Fibroblast of lung (primary cell): ENCODE measurements around the gene GPR180. TPM values are rescaled to one million over a fixed set of nuclear protein-coding genes. Genes with fewer than 3 reads are reported as not detected.
A peak's percentile ranks its signal among the peaks of the same experiment; 100 is the strongest.

Experiments
- DNase-seq, 2 donors: peaks; one replicate each; pipeline versions ENCODE4 v3.0.0 to v3.0.0-alpha.2; 2010; ENCODE audit warnings: low read depth in 2 of 2
- H2AFZ ChIP-seq: 2 replicates; pipeline ENCODE4 v1.5.1; 2012; ENCODE audit warnings: low read length, control low read depth, inconsistent platforms
- H3K27ac ChIP-seq: 2 replicates; pipeline ENCODE4 v1.5.1; 2011; ENCODE audit warnings: low read length, control low read depth; ENCODE audit not compliant: insufficient read depth
- H3K27me3 ChIP-seq: 2 replicates; pipeline ENCODE4 v1.5.1; 2011; ENCODE audit warnings: mild to moderate bottlenecking, low read length; ENCODE audit not compliant: control insufficient read depth, insufficient read depth
- H3K36me3 ChIP-seq: 2 replicates; pipeline ENCODE4 v1.5.1; 2011; ENCODE audit warnings: low read length; ENCODE audit not compliant: control insufficient read depth, insufficient read depth
- H3K4me1 ChIP-seq: 2 replicates; pipeline ENCODE4 v1.5.1; 2011; ENCODE audit warnings: low read length; ENCODE audit not compliant: control insufficient read depth, insufficient read depth; ENCODE audit errors: extremely low read depth
- H3K4me2 ChIP-seq: 2 replicates; pipeline ENCODE4 v1.5.1; 2011; ENCODE audit warnings: low read length, control low read depth; ENCODE audit not compliant: insufficient read depth; ENCODE audit errors: extremely low read depth
- H3K4me3 ChIP-seq, 4 experiments: fragments of 200-600 bp in 1 of 4; sonication (generic) in 1 of 4; replicated peaks in 1 of 4; 2 replicates each; pipeline ENCODE4 v1.5.1; 2011 to 2016; ENCODE audit warnings: low read length in 4 of 4, low read depth in 3 of 4, mild to moderate bottlenecking in 3 of 4, control low read depth in 2 of 4, inconsistent platforms in 1 of 4, mixed read lengths in 1 of 4; ENCODE audit not compliant: insufficient read depth in 1 of 4; ENCODE audit errors: control extremely low read depth in 1 of 4
- H3K79me2 ChIP-seq: 2 replicates; pipeline ENCODE4 v1.5.1; 2012; ENCODE audit warnings: mild to moderate bottlenecking, low read length, inconsistent platforms; ENCODE audit not compliant: control insufficient read depth, insufficient read depth
- H3K9ac ChIP-seq: 2 replicates; pipeline ENCODE4 v1.5.1; 2011; ENCODE audit warnings: mild to moderate bottlenecking, low read length, control low read depth; ENCODE audit not compliant: insufficient read depth
- H3K9me3 ChIP-seq: 2 replicates; pipeline ENCODE4 v1.5.1; 2012; ENCODE audit warnings: low read depth, low read length; ENCODE audit not compliant: control insufficient read depth, insufficient read depth
- H4K20me1 ChIP-seq: 2 replicates; pipeline ENCODE4 v1.5.1; 2011; ENCODE audit warnings: low read length; ENCODE audit not compliant: control insufficient read depth, insufficient read depth; ENCODE audit errors: extremely low read depth
- EZH2 ChIP-seq: IDR thresholded peaks from 2 replicates; pipeline ENCODE4 v1.5.1; 2012; ENCODE audit warnings: low read length, control low read depth, mild to moderate bottlenecking; ENCODE audit errors: missing control alignments
- polyA plus RNA-seq, 2 donors: library from polyadenylated mRNA; depleted of rRNA in 1 of 2; stranded (reverse) in 1 of 2; unstranded in 1 of 2; fragments of >200 nt; gene quantifications; 2 replicates each; pipeline ENCODE4 v1.2.1, GENCODE V29; 2011 to 2012; ENCODE audit warnings: missing spikeins in 1 of 2
- total RNA-seq: library from RNA; depleted of rRNA; stranded (reverse); fragments of >200 nt; gene quantifications from 2 replicates; pipeline ENCODE4 v1.2.1, GENCODE V29; 2014
- TF ChIP-seq, protein P1 (sequence below), 2 donors: IDR thresholded peaks in 1 of 2; conservative IDR thresholded peaks in 1 of 2; 1 replicate in 1 of 2; 2 replicates in 1 of 2; pipeline ENCODE4 v1.5.1; 2011 to 2012; ENCODE audit warnings: low read length in 2 of 2, control low read depth in 1 of 2, inconsistent platforms in 1 of 2, low read depth in 1 of 2, mild to moderate bottlenecking in 1 of 2

Gene GPR180
- total and polyA plus RNA-seq, 2 donors (not counting 1 experiment from before 2014, with no cell fraction given): 9.0 to 12.1 TPM

DNA sequence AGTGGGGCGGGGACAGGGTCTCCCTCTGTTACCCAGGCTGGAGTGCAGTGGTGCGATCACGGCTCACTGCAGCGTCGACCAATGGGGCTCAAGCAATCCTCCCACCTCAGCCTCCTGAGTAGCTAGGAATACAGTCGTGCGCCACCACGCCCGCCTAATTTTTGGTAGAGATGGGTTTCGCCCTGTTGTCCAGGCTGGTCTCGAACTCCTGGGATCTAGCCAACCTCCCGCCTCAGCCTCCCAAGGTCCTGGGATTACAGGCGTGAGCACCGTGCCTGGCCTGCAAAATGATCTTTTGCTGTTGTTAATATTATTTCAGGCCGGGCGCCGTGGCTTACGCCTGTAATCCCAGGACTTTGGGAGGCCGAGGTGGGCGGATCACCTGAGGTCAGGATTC lies 5.1 kb upstream of the GPR180 start:
- peaks cover 15% of the 10 kb centered on the region for H3K79me2 ChIP-seq
- H3K4me2 ChIP-seq: peak overlapping the region; percentile 96
- no peaks in the 10 kb centered on the region for H3K9me3 ChIP-seq
- no peaks in the 10 kb centered on the region for H3K36me3 ChIP-seq
- H3K4me1 ChIP-seq: peaks cover 7% of the 10 kb centered on the region
- H2AFZ ChIP-seq: peak overlapping the region; percentile 95
- H3K9ac ChIP-seq: no peak overlapping the region
- DNase-seq: no peak
- no peaks in the 10 kb centered on the region for H3K27me3 ChIP-seq
- no peak for TF ChIP-seq EZH2
- TF ChIP-seq, protein P1, sequence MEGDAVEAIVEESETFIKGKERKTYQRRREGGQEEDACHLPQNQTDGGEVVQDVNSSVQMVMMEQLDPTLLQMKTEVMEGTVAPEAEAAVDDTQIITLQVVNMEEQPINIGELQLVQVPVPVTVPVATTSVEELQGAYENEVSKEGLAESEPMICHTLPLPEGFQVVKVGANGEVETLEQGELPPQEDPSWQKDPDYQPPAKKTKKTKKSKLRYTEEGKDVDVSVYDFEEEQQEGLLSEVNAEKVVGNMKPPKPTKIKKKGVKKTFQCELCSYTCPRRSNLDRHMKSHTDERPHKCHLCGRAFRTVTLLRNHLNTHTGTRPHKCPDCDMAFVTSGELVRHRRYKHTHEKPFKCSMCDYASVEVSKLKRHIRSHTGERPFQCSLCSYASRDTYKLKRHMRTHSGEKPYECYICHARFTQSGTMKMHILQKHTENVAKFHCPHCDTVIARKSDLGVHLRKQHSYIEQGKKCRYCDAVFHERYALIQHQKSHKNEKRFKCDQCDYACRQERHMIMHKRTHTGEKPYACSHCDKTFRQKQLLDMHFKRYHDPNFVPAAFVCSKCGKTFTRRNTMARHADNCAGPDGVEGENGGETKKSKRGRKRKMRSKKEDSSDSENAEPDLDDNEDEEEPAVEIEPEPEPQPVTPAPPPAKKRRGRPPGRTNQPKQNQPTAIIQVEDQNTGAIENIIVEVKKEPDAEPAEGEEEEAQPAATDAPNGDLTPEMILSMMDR (conservative IDR thresholded peaks at IDR 0.05 in 1 of 2, IDR thresholded peaks at IDR 0.05 in 1 of 2; ENCODE audit: low read depth in 1 of 2, low read length in 2 of 2): no peak
- peak overlapping the region; percentile 78 to 99 (median 82) for H3K4me3 ChIP-seq
- H4K20me1 ChIP-seq: no peaks in the 10 kb centered on the region
- no peak overlapping the region for H3K27ac ChIP-seq

DNA sequence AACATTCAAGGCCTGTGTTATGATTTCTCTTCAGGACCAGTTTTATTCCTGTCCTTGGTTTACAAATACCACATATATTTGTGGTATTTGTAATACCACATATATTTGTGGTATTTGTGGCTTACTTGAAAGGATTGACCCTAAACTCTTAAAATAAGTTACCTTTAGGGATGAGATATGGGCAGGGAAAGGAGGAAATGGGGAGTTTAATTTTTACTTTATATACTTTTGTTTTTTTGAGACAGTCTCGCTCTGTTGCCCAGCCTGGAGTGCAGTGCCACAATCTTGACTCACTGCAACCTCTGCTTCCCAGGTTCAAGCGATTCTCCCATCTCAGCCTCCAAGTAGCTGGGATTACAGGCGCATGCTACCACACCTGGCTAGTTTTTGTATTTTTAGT lies 3.4 kb upstream of the GPR180 start:
- TF ChIP-seq, protein P1 (conservative IDR thresholded peaks at IDR 0.05 in 1 of 2, IDR thresholded peaks at IDR 0.05 in 1 of 2; ENCODE audit: low read depth in 1 of 2, low read length in 2 of 2): no peak
- TF ChIP-seq EZH2: no peak
- peak in 1 of 2 donors; percentile 28 for DNase-seq
- Histone ChIP-seq H2AFZ (no peak overlapping the region), H3K9me3 (no peaks in the 10 kb centered on the region), H3K4me3 (no peak overlapping the region), H3K27me3 (no peaks in the 10 kb centered on the region), H3K27ac (no peak overlapping the region), H3K79me2 (peaks cover 28% of the 10 kb centered on the region), H3K9ac (no peak overlapping the region), H3K4me2 (no peak overlapping the region), H4K20me1 (no peaks in the 10 kb centered on the region), H3K36me3 (no peaks in the 10 kb centered on the region), H3K4me1 (peaks cover 7% of the 10 kb centered on the region)

DNA sequence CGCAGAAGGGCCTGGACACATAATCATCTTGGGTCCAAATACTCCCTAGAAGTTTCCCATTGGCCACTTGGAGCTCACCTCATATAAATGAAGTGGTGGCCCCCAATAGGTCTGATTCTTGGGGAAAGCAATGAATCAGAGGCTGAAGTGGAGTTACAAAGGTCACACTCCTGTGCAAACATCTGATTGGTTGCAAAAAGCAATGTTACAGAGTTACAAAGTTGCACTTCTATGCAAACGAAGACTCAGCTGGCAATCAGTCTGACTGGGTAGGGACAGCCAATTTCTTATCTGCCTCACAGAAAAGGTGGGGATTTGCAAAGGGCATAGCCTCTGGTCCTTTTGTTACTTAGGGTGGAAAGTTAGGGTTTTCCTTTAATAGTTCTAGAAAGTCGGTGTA lies 1.8 kb upstream of the GPR180 start:
- Histone ChIP-seq H3K9ac (no peak overlapping the region), H4K20me1 (no peaks in the 10 kb centered on the region), H3K4me2 (no peak overlapping the region), H2AFZ (no peak overlapping the region), H3K27ac (no peak overlapping the region), H3K27me3 (no peaks in the 10 kb centered on the region), H3K4me3 (no peak overlapping the region), H3K36me3 (peaks cover 1% of the 10 kb centered on the region), H3K79me2 (peaks cover 29% of the 10 kb centered on the region), H3K9me3 (no peaks in the 10 kb centered on the region), H3K4me1 (peaks cover 3% of the 10 kb centered on the region)
- no peak for DNase-seq
- TF ChIP-seq EZH2: no peak
- TF ChIP-seq, protein P1 (conservative IDR thresholded peaks at IDR 0.05 in 1 of 2, IDR thresholded peaks at IDR 0.05 in 1 of 2; ENCODE audit: low read depth in 1 of 2, low read length in 2 of 2): no peak
